ENCODE data around the gene TSPOAP1. TPM values are rescaled to one million over a fixed set of nuclear protein-coding genes. Genes with fewer than 3 reads are reported as not detected.
A peak's percentile ranks its signal among the peaks of the same experiment; 100 is the strongest.

The TSPOAP1 gene
- total and polyA plus RNA-seq, 2 of the 13 experiments (the other 11 are each of a cell fraction or from before 2014, with no cell fraction given) = not detected

DNA sequence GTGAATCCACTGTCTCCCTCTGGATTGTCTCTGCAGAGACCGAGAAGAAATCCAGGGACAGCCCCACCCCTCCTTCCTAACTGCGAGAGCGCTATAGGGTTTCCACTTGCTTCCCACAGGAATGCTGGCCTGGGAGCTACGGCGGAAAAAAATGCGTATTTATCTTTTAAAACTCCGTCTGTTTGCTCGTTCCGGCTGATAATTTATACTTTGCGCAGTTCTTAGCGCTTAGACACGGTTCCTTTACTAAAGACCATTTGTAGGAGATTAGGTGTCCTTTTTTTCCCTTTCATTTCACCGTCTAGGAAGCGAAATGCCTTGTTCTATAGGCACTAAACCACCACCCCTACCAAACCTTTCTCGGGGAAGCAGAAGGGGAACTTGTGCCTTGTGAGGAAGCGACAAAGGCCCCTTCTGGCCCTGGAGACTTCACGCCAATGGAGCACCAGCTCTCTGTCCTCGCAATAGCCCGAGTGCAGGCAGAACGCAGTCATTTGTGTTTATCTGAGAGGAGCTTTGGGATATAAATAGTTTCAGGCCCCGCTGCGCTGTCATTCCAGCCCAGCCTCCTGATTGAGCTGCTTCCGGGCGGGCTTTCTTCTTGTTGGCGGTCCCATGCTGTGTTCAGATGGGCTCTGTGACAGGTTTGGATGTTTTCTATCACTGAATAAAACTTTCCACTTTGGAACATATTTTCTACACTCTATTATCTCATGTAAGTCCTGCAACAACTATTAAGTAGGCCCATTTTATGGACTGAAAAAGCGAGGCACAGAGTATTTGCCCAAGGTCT is 24.2 kb upstream of the TSPOAP1 start (continued):
- TF ChIP-seq, protein P1, sequence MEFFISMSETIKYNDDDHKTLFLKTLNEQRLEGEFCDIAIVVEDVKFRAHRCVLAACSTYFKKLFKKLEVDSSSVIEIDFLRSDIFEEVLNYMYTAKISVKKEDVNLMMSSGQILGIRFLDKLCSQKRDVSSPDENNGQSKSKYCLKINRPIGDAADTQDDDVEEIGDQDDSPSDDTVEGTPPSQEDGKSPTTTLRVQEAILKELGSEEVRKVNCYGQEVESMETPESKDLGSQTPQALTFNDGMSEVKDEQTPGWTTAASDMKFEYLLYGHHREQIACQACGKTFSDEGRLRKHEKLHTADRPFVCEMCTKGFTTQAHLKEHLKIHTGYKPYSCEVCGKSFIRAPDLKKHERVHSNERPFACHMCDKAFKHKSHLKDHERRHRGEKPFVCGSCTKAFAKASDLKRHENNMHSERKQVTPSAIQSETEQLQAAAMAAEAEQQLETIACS (CRISPR knock-in tag; IDR thresholded peaks at IDR 0.05) = 0 out of 2 replicates have a peak, but pooled peaks have one; percentile 4
- TF ChIP-seq, protein P2, sequence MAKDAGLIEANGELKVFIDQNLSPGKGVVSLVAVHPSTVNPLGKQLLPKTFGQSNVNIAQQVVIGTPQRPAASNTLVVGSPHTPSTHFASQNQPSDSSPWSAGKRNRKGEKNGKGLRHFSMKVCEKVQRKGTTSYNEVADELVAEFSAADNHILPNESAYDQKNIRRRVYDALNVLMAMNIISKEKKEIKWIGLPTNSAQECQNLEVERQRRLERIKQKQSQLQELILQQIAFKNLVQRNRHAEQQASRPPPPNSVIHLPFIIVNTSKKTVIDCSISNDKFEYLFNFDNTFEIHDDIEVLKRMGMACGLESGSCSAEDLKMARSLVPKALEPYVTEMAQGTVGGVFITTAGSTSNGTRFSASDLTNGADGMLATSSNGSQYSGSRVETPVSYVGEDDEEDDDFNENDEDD (CRISPR knock-in tag; IDR thresholded peaks at IDR 0.05; ENCODE audit: borderline replicate concordance) = 0 out of 2 replicates have a peak, but pooled peaks have one; percentile 17
- TF ChIP-seq SRSF4 (IDR thresholded peaks at IDR 0.05; ENCODE audit: low read depth, low read length, poor library complexity, severe bottlenecking) (no peak), SYNCRIP (IDR thresholded peaks at IDR 0.05; ENCODE audit: insufficient read depth, low read depth, low read length) (no peak), GFI1 (CRISPR knock-in tag; IDR thresholded peaks at IDR 0.05; ENCODE audit: borderline replicate concordance) (no peak), CEBPB (IDR thresholded peaks at IDR 0.05; ENCODE audit: borderline replicate concordance, low read depth, low read length) (no peak), NFIB (CRISPR knock-in tag; IDR thresholded peaks at IDR 0.05; ENCODE audit: borderline replicate concordance) (0 out of 2 replicates have a peak, but pooled peaks have one; percentile 48), ZNF354B (CRISPR knock-in tag; IDR thresholded peaks at IDR 0.05) (no peak), U2AF1 (optimal IDR thresholded peaks at IDR 0.05; ENCODE audit: low read depth, low read length) (peak; percentile 73), EEA1 (CRISPR knock-in tag; IDR thresholded peaks at IDR 0.05; ENCODE audit: borderline replicate concordance) (no peak), ZNF605 (CRISPR knock-in tag; IDR thresholded peaks at IDR 0.05) (peak; percentile 36; the same call in 1 of the 2 replicates), MIXL1 (CRISPR knock-in tag; IDR thresholded peaks at IDR 0.05) (no peak), RFX1 (IDR thresholded peaks at IDR 0.05) (no peak), NPAS2 (CRISPR knock-in tag; IDR thresholded peaks at IDR 0.05; ENCODE audit: borderline replicate concordance) (no peak)
- TF ChIP-seq, protein P3, sequence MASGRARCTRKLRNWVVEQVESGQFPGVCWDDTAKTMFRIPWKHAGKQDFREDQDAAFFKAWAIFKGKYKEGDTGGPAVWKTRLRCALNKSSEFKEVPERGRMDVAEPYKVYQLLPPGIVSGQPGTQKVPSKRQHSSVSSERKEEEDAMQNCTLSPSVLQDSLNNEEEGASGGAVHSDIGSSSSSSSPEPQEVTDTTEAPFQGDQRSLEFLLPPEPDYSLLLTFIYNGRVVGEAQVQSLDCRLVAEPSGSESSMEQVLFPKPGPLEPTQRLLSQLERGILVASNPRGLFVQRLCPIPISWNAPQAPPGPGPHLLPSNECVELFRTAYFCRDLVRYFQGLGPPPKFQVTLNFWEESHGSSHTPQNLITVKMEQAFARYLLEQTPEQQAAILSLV (CRISPR knock-in tag; IDR thresholded peaks at IDR 0.05; ENCODE audit: borderline replicate concordance) = no peak
- TF ChIP-seq, protein P4, sequence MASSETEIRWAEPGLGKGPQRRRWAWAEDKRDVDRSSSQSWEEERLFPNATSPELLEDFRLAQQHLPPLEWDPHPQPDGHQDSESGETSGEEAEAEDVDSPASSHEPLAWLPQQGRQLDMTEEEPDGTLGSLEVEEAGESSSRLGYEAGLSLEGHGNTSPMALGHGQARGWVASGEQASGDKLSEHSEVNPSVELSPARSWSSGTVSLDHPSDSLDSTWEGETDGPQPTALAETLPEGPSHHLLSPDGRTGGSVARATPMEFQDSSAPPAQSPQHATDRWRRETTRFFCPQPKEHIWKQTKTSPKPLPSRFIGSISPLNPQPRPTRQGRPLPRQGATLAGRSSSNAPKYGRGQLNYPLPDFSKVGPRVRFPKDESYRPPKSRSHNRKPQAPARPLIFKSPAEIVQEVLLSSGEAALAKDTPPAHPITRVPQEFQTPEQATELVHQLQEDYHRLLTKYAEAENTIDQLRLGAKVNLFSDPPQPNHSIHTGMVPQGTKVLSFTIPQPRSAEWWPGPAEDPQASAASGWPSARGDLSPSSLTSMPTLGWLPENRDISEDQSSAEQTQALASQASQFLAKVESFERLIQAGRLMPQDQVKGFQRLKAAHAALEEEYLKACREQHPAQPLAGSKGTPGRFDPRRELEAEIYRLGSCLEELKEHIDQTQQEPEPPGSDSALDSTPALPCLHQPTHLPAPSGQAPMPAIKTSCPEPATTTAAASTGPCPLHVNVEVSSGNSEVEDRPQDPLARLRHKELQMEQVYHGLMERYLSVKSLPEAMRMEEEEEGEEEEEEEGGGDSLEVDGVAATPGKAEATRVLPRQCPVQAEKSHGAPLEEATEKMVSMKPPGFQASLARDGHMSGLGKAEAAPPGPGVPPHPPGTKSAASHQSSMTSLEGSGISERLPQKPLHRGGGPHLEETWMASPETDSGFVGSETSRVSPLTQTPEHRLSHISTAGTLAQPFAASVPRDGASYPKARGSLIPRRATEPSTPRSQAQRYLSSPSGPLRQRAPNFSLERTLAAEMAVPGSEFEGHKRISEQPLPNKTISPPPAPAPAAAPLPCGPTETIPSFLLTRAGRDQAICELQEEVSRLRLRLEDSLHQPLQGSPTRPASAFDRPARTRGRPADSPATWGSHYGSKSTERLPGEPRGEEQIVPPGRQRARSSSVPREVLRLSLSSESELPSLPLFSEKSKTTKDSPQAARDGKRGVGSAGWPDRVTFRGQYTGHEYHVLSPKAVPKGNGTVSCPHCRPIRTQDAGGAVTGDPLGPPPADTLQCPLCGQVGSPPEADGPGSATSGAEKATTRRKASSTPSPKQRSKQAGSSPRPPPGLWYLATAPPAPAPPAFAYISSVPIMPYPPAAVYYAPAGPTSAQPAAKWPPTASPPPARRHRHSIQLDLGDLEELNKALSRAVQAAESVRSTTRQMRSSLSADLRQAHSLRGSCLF (CRISPR knock-in tag; IDR thresholded peaks at IDR 0.05; ENCODE audit: borderline replicate concordance) = no peak
- TF ChIP-seq, protein P5, sequence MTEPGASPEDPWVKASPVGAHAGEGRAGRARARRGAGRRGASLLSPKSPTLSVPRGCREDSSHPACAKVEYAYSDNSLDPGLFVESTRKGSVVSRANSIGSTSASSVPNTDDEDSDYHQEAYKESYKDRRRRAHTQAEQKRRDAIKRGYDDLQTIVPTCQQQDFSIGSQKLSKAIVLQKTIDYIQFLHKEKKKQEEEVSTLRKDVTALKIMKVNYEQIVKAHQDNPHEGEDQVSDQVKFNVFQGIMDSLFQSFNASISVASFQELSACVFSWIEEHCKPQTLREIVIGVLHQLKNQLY (CRISPR knock-in tag; IDR thresholded peaks at IDR 0.05) = no peak

Data from HepG2 (cell line).